ENCODE results near the gene RPS25. TPM values are rescaled to one million over a fixed set of nuclear protein-coding genes. Genes with fewer than 3 reads are reported as not detected.
"Not testable (repeated sequence)": the region's sequence is repeated elsewhere in the genome, so short reads cannot be mapped to it uniquely, and the experiment has no call there.

RPS25 gene
- polyA plus RNA-seq, 1 of the 3 experiments (the other 2 are of a cell fraction), result 2,688 TPM

- H2AFZ ChIP-seq (ENCODE audit: low read depth); POLR2A ChIA-PET; H4K20me1 ChIP-seq (ENCODE audit: insufficient read depth); H3K9ac ChIP-seq; H3K4me3 ChIP-seq (ENCODE audit: low read depth in 2 of 2, low read length in 1 of 2); H3K9me2 ChIP-seq; H3K27ac ChIP-seq (ENCODE audit: low read depth in 2 of 2, low read length in 1 of 2); H3K36me3 ChIP-seq (replicated peaks in 1 of 2; ENCODE audit: control insufficient read depth in 1 of 2, insufficient read depth in 2 of 2, low read length in 1 of 2); H3K4me2 ChIP-seq; H3K27me3 ChIP-seq (ENCODE audit: insufficient read depth); DNase-seq; CTCF ChIA-PET; H3K79me2 ChIP-seq (ENCODE audit: insufficient read depth); H3K9me3 ChIP-seq; H3K4me1 ChIP-seq (ENCODE audit: control insufficient read depth in 1 of 2, insufficient read depth in 2 of 2, low read depth in 1 of 2, low read length in 1 of 2); H3F3A ChIP-seq (replicated peaks; ENCODE audit: insufficient read depth): not testable (repeated sequence)
- WGBS (ENCODE audit: low lambda C conversion rate), result 84% methylated on average over 6 of the region's 8 CpGs
Measured at GRCh38 chr11:118984337-118984736, 33.8 kb downstream of the RPS25 start.

GRCh38 chr11:118980191-118980881 is 37.8 kb downstream of the RPS25 start:
- 68% methylated on average over 11 of the region's 21 CpGs for WGBS (ENCODE audit: low lambda C conversion rate)
- no peaks in the 10 kb centered on the region for H3K36me3 ChIP-seq (replicated peaks in 1 of 2; ENCODE audit: control insufficient read depth in 1 of 2, insufficient read depth in 2 of 2, low read length in 1 of 2)
- no peaks in the 10 kb centered on the region for H4K20me1 ChIP-seq (ENCODE audit: insufficient read depth)
- H3K9ac ChIP-seq, result no peak overlapping the region
- ChIA-PET POLR2A (no interaction called here), CTCF (interaction anchor here (0.9 to 1.2 kb wide), 2 partner anchors 50 to 110 kb away, joined by 3 to 4 read pairs; no protein-coding TSS in a partner anchor)
- TF ChIP-seq NRF1 (IDR thresholded peaks at IDR 0.05; ENCODE audit: low read depth, low read length) (no peak), FOSL2 (IDR thresholded peaks at IDR 0.05; ENCODE audit: borderline replicate concordance, low read depth) (no peak), GABPA (IDR thresholded peaks at IDR 0.05; ENCODE audit: low read depth) (no peak), MEF2A (IDR thresholded peaks at IDR 0.05; ENCODE audit: borderline replicate concordance, low read depth) (no peak), POLR2AphosphoS5 (IDR thresholded peaks at IDR 0.05; ENCODE audit: low read depth, low read length) (no peak), RCOR1 (IDR thresholded peaks at IDR 0.05; ENCODE audit: low read length) (no peak), REST (IDR thresholded peaks at IDR 0.05; ENCODE audit: low read depth, low read length) (no peak), YY1 (IDR thresholded peaks at IDR 0.05; ENCODE audit: low read depth) (no peak), USF1 (IDR thresholded peaks at IDR 0.05; ENCODE audit: borderline replicate concordance, low read depth) (no peak), CHD2 (IDR thresholded peaks at IDR 0.05; ENCODE audit: low read length, partially characterized antibody) (no peak), SMC3 (IDR thresholded peaks at IDR 0.05; ENCODE audit: low read depth, low read length) (no peak), FOXM1 (IDR thresholded peaks at IDR 0.05; ENCODE audit: low read depth) (no peak), NFIC (IDR thresholded peaks at IDR 0.05; ENCODE audit: borderline replicate concordance) (no peak), RAD21 (IDR thresholded peaks at IDR 0.05; ENCODE audit: low read length) (no peak), JUND (IDR thresholded peaks at IDR 0.05) (no peak), SIN3A (IDR thresholded peaks at IDR 0.05; ENCODE audit: borderline replicate concordance, low read depth, low read length) (no peak), CTCF (IDR thresholded peaks at IDR 0.05) (no peak), FOXJ3 (CRISPR knock-in tag; IDR thresholded peaks at IDR 0.05) (no peak), TEAD4 (IDR thresholded peaks at IDR 0.05; ENCODE audit: borderline replicate concordance, insufficient read depth) (no peak), PBX3 (IDR thresholded peaks at IDR 0.05) (no peak)
- no peaks in the 10 kb centered on the region; the same call in 1 of the 2 replicates for H3K27me3 ChIP-seq (ENCODE audit: insufficient read depth)
- no peaks in the 10 kb centered on the region for H3K4me1 ChIP-seq (ENCODE audit: control insufficient read depth in 1 of 2, insufficient read depth in 2 of 2, low read depth in 1 of 2, low read length in 1 of 2)
- no peaks in the 10 kb centered on the region for H3F3A ChIP-seq (replicated peaks; ENCODE audit: insufficient read depth)
- H2AFZ ChIP-seq (ENCODE audit: low read depth), result no peak overlapping the region
- no peak overlapping the region for H3K4me3 ChIP-seq (ENCODE audit: low read depth in 2 of 2, low read length in 1 of 2)
- no peak for DNase-seq
- no peaks in the 10 kb centered on the region for H3K9me2 ChIP-seq
- no peak overlapping the region for H3K27ac ChIP-seq (ENCODE audit: low read depth in 2 of 2, low read length in 1 of 2)
- no peak overlapping the region for H3K4me2 ChIP-seq
- H3K79me2 ChIP-seq (ENCODE audit: insufficient read depth), result no peaks in the 10 kb centered on the region
- H3K9me3 ChIP-seq, result no peaks in the 10 kb centered on the region

All from SK-N-SH (cell line).